ENCODE data around the gene RIPPLY3.

Gene RIPPLY3

GRCh38 chr21:37061926-37062592 is 55.6 kb downstream of the RIPPLY3 start:
- DNase-seq (ENCODE audit: low read depth): no peak

GRCh38 chr21:37062593-37062935 is 56.1 kb downstream of the RIPPLY3 start:
- DNase-seq (ENCODE audit: low read depth): no peak

- no peak for DNase-seq (ENCODE audit: low read depth)
These were observed 56.9 kb downstream of the RIPPLY3 start for GRCh38 chr21:37063433-37063832.

- DNase-seq (ENCODE audit: low read depth): no peak
These were observed 58.3 kb downstream of the RIPPLY3 start for GRCh38 chr21:37064841-37065240.

- no peak for DNase-seq (ENCODE audit: low read depth)
These were observed 59.2 kb downstream of the RIPPLY3 start for GRCh38 chr21:37065561-37066177.

Data from GM04503 (cell line).